Large intestine (tissue), 3 donors: Measurements from ENCODE around the gene CCR1. TPM values are rescaled to one million over a fixed set of nuclear protein-coding genes. Genes with fewer than 3 reads are reported as not detected.

Experiments used
- DNase-seq, 2 donors: peaks; one replicate each; pipeline versions ENCODE4 v3.0.0 to v3.0.0-alpha.2; 2013
- H3K27ac ChIP-seq: one replicate; pipeline ENCODE4 v1.5.1; 2013; ENCODE audit warnings: low read length
- H3K27me3 ChIP-seq: 2 replicates; pipeline ENCODE4 v1.6.1; 2013; ENCODE audit warnings: low read length; ENCODE audit not compliant: control insufficient read depth, insufficient read depth
- H3K36me3 ChIP-seq: 2 replicates; pipeline ENCODE4 v1.6.1; 2013; ENCODE audit warnings: low read length; ENCODE audit not compliant: control insufficient read depth, insufficient read depth
- H3K4me1 ChIP-seq: one replicate; pipeline ENCODE4 v1.6.1; 2013; ENCODE audit warnings: low read length; ENCODE audit not compliant: control insufficient read depth, insufficient read depth
- H3K4me3 ChIP-seq: one replicate; pipeline ENCODE4 v1.5.1; 2013; ENCODE audit warnings: low read length
- H3K9me3 ChIP-seq: one replicate; pipeline ENCODE4 v1.6.1; 2013; ENCODE audit warnings: mild to moderate bottlenecking, low read depth, low read length, moderate library complexity; ENCODE audit not compliant: control insufficient read depth
- WGBS: methylation state at CpG from one replicate; pipeline ENCODE4 v1.1.5; 2013; ENCODE audit warnings: low lambda C conversion rate; ENCODE audit not compliant: insufficient coverage; 5-methylcytosine and 5-hydroxymethylcytosine counted together
- polyA plus RNA-seq: library from polyadenylated mRNA; unstranded; fragments of 120-200 nt; gene quantifications from one replicate; pipeline ENCODE4 v1.2.1, GENCODE V29; 2013

The CCR1 gene
- polyA plus RNA-seq, 1 donor = 3.4 TPM

GRCh38 chr3:46196261-46196957 is 11.7 kb downstream of the CCR1 start:
- Histone ChIP-seq H3K9me3 (peaks cover 5% of the 10 kb centered on the region), H3K27me3 (no peaks in the 10 kb centered on the region), H3K36me3 (no peaks in the 10 kb centered on the region), H3K4me1 (no peaks in the 10 kb centered on the region), H3K4me3 (no peak overlapping the region), H3K27ac (no peak overlapping the region)
- WGBS = 100% methylated on average over 2 of the region's 7 CpGs
- no peak for DNase-seq

- H3K36me3 ChIP-seq = no peaks in the 10 kb centered on the region
- no peaks in the 10 kb centered on the region for H3K27me3 ChIP-seq
- no peak for DNase-seq
- H3K27ac ChIP-seq = no peak overlapping the region
- no peaks in the 10 kb centered on the region for H3K4me1 ChIP-seq
- H3K9me3 ChIP-seq = peaks cover 5% of the 10 kb centered on the region
- WGBS = 97% methylated on average over 3 of the region's 4 CpGs
- no peak overlapping the region for H3K4me3 ChIP-seq
Measured at GRCh38 chr3:46194868-46195553, 13.1 kb downstream of the CCR1 start.

GRCh38 chr3:46193436-46193835 is 14.7 kb downstream of the CCR1 start:
- Histone ChIP-seq H3K4me3 (no peak overlapping the region), H3K27me3 (no peaks in the 10 kb centered on the region), H3K36me3 (no peaks in the 10 kb centered on the region), H3K27ac (no peak overlapping the region), H3K4me1 (no peaks in the 10 kb centered on the region), H3K9me3 (peaks cover 5% of the 10 kb centered on the region)
- no peak for DNase-seq
- WGBS = no CpG with 5 or more reads among the region's 1 CpG

- Histone ChIP-seq H3K4me1 (no peaks in the 10 kb centered on the region), H3K27me3 (no peaks in the 10 kb centered on the region), H3K4me3 (no peak overlapping the region), H3K9me3 (peaks cover 5% of the 10 kb centered on the region), H3K36me3 (no peaks in the 10 kb centered on the region), H3K27ac (no peak overlapping the region)
- WGBS = 91% methylated on average over 2 of the region's 5 CpGs
- no peak for DNase-seq
Measured at GRCh38 chr3:46192939-46193338, 15.2 kb downstream of the CCR1 start.

- no peak for DNase-seq
- Histone ChIP-seq H3K36me3 (no peaks in the 10 kb centered on the region), H3K27ac (no peak overlapping the region), H3K4me1 (no peaks in the 10 kb centered on the region), H3K9me3 (peaks cover 5% of the 10 kb centered on the region), H3K27me3 (no peaks in the 10 kb centered on the region), H3K4me3 (no peak overlapping the region)
- WGBS = no CpG with 5 or more reads among the region's 3 CpGs
Measured at GRCh38 chr3:46191730-46192129, 16.4 kb downstream of the CCR1 start.

GRCh38 chr3:46188708-46189107 is 19.4 kb downstream of the CCR1 start:
- no peak overlapping the region for H3K27ac ChIP-seq
- no peaks in the 10 kb centered on the region for H3K4me1 ChIP-seq
- DNase-seq = no peak
- 100% methylated on average over 1 of the region's 10 CpGs for WGBS
- no peaks in the 10 kb centered on the region for H3K36me3 ChIP-seq
- H3K4me3 ChIP-seq = no peak overlapping the region
- peaks cover under 1% of the 10 kb centered on the region for H3K9me3 ChIP-seq
- no peaks in the 10 kb centered on the region for H3K27me3 ChIP-seq

- DNase-seq = no peak
- WGBS = 38% methylated on average over 1 of the region's 2 CpGs
- H3K4me1 ChIP-seq = no peaks in the 10 kb centered on the region
Measured at GRCh38 chr3:46187876-46188275, 20.2 kb downstream of the CCR1 start.

GRCh38 chr3:46187341-46187700 is 20.8 kb downstream of the CCR1 start:
- DNase-seq = no peak
- H3K27me3 ChIP-seq = no peaks in the 10 kb centered on the region
- H3K27ac ChIP-seq = no peak overlapping the region
- no peaks in the 10 kb centered on the region for H3K4me1 ChIP-seq
- no peak overlapping the region for H3K4me3 ChIP-seq
- H3K9me3 ChIP-seq = no peaks in the 10 kb centered on the region
- no peaks in the 10 kb centered on the region for H3K36me3 ChIP-seq
- WGBS = no CpG with 5 or more reads among the region's 2 CpGs

More at GRCh38 chr3:46187876-46188275, 20.2 kb downstream of the CCR1 start:
- Histone ChIP-seq H3K36me3 (no peaks in the 10 kb centered on the region), H3K9me3 (no peaks in the 10 kb centered on the region), H3K4me3 (no peak overlapping the region), H3K27me3 (no peaks in the 10 kb centered on the region), H3K27ac (no peak overlapping the region)

- Histone ChIP-seq H3K4me1 (no peaks in the 10 kb centered on the region), H3K27ac (no peak overlapping the region), H3K27me3 (no peaks in the 10 kb centered on the region), H3K4me3 (no peak overlapping the region), H3K36me3 (no peaks in the 10 kb centered on the region), H3K9me3 (no peaks in the 10 kb centered on the region)
- DNase-seq = no peak
- no CpG with 5 or more reads among the region's 3 CpGs for WGBS
Measured at GRCh38 chr3:46186471-46187340, 21.4 kb downstream of the CCR1 start.

- Histone ChIP-seq H3K27me3 (no peaks in the 10 kb centered on the region), H3K4me1 (no peaks in the 10 kb centered on the region), H3K36me3 (no peaks in the 10 kb centered on the region), H3K4me3 (no peak overlapping the region), H3K27ac (no peak overlapping the region), H3K9me3 (no peaks in the 10 kb centered on the region)
- no peak for DNase-seq
- WGBS = no CpG with 5 or more reads among the region's 1 CpG
Measured at GRCh38 chr3:46184469-46184868, 23.6 kb downstream of the CCR1 start.
